Pons (tissue), 1 donor: Measurements from ENCODE around the gene AFAP1.

Experiments used
- DNase-seq: peaks from one replicate; pipeline ENCODE4 v3.0.0-alpha.2; 2016; ENCODE audit warnings: low spot score

Gene AFAP1

DNA sequence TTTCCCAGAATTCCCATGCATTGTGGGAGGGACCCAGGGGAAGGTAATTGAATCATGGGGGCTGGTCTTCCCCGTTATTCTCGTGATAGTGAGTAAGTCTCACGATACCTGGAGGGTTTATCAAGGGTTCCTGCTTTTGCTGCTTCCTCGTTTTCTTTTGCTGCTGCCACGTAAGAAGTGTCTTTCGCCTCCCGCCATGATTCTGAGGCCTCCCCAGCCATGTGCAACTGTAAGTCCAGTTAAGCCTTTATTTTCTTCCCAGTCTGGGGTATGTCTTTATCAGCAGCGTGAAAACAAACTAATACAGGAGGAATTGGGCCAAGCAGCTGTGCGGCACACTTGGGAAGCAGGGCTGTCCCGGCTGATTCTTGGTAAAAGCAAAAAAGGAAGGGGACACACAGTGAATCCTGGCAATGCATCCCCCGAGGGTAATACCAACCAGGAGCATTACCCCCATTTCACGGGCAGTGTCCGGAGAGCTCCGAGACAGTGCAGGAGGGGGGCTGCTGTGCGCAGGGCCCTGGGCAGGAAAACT, 185.7 kb downstream of the AFAP1 start:
- DNase-seq = no peak

DNA sequence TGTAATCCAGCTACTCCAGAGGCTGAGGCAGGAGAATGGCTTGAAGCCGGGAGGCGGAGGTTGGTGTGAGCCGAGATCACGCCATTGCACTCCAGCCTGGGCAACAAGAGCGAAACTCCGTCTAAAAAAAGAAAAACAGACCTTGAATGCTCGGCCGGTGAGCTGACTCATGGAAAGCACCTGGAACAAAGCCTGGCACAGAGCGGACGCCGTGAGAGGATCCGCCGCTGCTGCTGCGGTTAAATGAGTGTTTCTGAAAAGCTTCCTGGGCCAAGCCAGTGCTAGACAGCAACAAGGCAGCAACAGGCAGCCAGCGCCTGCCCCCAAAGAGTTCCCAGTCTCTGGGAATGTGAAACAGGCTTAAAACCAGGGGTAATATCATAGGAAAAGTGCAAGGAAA, 186.4 kb downstream of the AFAP1 start:
- no peak for DNase-seq

DNA sequence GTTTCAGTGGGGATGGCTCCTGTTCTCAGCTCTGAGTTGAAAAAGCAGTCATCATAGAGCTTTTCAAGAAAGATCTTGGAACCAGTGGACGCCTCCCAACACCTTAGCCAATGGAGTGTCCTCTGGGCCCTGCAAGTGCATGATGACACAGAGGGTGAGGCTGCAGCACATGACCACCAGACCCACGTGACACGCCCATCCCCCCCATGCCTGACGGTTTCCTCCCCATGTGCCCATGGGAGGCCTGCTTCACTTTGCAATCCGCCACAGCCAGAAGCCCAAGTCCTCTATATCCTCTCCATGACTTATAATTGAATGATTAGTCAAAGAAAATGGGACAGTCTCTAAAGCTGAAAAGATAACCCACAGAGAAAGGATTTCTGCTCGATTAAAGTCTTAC, 187.0 kb downstream of the AFAP1 start:
- DNase-seq = no peak

DNA sequence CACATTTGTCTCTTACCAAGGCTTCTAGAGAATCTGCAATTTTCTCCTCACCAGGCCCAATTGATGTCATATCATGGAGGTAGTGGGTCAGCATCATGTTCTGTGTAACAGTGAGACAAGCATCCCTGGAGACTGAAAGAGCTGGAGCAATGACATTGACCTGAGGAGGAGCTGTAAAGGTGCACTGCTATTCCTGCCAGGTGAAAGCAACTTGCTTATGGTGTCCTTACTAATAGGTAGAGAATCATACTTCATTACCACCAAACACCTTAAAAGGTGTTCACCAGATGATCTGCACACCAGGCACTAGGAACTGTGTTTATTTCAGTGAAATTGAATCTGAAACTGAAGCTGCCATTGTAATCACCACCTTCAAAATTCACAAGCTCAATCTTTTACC, 188.7 kb downstream of the AFAP1 start:
- no peak for DNase-seq

DNA sequence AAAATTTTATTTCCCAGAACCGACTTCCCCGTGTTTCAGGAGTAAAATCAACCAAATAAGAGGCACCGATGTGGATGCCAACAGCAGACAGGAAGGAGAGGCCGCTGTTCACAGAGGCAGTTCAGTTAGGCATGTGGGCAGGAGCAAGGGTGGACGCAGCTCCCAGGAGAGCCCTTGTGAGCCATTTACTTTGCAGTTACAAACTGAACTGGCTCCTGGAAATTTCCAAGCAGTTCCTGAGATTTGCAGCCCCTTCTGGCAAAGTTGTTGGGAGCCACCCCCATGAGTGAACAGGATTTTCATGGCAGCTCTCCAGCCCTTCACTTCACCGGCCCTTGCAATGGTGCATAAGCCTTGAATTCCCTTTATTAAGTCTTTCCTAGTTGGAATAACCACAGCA, 189.1 kb downstream of the AFAP1 start:
- no peak for DNase-seq

DNA sequence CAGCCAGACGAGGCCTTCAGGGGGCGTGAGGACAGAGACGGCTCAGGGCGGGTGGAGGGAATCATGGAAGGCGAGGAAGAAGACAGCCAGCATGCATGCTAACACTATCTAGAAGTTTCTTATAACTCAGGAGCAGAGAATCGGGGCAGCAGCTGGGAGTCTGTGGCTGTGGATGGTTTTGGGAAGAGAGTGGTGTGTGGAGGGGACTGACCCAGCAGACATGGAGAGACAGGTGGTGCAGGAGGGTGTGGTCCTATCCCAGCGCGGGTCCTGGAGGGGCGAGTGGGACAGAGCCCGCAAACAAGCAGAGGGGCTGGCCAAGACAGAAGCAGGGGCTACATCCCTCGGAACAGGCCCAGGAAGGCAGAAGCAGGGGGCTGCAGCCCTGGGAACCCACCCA, 192.1 kb downstream of the AFAP1 start:
- no peak for DNase-seq

DNA sequence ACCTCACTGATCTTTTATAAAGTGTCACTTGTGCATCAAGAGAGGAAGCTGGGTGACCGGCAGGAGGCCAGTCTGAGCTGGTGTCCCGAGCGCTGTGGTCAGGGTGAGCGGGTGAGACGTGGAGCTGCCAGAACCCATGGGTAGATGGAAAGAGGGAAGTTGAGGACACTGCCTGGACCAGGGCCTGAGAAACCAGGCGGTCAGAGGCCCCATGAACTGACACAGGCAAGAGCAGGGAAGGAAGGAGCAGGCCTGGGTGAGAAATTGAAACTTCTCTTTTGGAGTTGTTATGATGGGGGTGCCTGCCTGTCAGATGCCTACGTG, 192.6 kb downstream of the AFAP1 start:
- peak; percentile 65 for DNase-seq

DNA sequence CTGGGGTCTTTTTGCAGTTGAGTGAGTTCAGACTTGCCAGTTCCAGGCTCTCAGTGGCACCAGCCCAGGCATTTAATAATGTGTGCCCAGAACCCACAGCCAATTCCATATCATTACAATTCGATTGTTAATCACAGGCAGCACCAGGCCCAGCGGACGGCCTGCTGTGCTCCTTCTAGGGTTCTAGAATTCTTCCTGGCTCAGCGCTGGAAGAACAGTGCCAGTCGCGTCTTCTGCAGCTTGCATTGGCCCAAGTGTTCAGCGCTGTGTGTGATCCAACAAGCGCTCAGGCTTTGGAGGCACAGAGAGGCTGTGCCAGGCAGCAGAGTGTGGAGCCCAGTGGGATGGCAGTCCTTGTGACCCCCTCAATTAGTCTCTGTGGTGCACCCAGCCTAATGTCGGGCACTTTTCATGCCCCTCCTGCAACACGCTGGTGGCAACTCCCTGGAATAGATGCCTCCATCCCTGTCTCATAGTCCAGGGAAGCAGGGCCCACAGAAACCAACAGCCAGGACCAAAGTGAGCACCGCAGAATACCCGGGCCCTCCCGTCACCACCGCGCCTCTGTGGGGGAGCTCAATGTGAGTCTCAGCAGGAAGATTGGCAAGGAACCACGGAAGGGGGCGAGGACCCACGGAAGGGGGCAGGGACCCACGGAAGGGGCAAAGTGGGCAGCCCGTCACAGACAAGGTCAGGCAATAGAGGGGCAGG, 193.2 kb downstream of the AFAP1 start:
- DNase-seq = no peak

DNA sequence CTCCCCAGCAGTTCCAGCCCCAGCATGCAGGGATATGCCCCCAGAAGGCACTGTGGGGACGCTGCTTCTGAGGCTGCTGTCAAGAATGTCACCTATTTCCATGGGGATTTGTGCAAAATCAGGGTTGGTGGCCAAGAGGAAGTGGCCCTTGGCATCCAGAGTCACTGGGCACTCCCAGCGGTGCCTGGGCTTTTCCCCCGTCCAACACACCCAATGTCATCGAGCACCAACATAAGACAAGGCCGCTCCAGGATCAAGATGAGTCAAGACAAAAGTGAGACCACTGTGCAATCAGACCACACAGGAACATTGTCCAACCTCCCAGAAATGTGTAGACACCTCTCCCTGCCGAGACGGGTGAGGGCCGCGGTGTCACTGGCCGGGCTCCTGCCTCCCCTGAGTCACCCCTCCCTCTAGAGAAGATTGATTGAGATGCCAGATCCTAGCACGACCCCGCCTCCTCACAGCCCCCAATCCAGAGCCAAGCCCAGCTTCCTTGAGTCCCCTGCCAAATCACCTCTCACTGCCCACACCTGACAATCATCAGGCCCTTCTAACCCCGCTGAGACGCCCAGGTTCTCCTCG, 194.3 kb downstream of the AFAP1 start:
- DNase-seq = no peak

DNA sequence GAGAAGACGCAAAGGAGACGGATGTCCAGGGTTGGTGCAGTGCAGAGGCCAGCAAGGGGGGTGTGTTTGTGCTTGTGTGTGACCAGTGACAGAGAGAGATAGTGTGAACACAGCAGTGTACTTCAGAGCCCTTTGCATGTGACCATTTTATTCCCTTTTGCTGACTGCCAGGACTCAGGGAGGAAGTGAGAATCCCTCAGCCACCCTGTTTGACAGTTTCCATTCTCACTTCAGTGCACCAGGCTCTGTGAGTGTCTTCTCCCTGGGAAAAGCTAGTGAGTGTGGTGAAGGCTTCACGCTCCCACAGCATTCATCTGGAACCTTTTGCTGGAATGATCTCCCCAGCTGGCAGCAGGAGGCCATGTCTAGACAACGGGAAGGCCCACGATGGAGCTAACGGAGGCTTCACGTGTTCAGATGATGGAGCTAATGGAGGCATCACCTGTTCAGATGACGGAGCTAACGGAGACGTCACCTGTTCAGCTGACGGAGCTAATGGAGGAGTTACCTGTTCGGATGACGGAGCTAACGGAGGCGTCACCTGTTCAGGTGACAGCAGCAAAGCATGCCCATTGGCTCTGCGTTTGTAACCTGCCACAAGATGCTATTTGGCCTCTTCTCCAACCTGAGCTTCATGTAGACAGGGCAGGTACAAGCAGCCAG, 195.4 kb downstream of the AFAP1 start:
- peak; percentile 72 for DNase-seq

DNA sequence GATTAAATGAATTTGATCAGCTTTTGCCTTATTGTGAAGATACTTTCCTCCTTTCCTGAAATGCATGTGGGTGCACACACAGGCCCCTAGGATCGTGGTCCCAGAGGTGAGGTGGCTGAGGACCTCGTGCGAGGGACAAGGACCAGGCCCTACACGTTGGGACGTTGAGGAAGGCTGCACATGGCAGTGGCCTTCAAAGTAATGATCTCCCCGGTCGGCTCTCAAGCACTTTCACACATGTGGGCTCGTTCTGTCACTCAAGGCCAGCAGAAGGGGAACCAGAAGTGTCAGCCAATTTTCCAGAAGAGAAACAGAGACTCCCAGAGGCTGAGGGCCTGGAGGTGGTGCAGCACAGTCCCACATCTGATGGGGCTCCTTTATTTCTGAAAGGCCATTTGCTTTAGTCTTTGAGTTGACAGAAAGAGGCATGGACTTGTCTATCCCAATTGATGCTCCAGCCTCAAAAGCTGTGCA, 196.8 kb downstream of the AFAP1 start:
- DNase-seq = peak; percentile 26

DNA sequence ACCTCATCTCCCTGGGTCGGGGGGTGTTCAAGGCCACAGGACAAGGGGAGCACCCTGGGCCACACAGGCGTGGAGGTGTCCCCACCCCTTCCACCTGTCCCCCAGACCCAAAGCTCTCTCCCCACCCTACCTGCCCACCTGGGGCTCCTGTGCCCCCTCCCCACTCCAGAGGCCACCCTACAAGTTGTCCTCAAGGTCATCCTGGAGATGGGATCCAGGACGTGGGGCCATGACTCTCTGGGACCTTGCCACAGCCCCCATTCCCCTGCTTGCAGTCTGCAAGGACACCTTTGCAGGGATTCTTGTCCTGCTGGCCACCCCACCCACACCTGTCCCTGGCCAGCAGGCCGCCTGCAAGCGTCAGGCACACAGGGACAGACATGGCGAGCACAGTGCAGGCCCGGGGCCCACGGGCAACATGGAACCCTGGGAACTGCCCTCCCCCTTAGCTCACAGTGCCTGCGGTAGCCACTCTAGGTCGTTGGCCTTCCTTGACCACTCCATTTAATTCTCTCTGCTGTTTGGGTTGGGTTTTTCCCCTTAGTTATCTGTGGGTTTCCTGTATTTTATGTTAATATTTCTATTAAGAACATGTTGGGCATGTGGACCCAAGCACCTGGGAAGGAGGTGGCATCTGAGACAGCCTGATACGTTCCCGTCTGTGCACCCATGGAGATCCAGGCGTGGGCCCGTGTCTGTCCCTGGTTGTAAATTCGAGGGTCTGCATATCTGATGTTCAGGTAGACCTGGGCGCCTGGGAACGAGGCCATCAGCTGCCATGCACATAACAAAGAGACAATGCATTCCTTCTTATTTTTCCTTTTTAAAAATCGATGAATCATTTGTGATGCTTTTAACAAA, 197.5 kb downstream of the AFAP1 start:
- no peak for DNase-seq

DNA sequence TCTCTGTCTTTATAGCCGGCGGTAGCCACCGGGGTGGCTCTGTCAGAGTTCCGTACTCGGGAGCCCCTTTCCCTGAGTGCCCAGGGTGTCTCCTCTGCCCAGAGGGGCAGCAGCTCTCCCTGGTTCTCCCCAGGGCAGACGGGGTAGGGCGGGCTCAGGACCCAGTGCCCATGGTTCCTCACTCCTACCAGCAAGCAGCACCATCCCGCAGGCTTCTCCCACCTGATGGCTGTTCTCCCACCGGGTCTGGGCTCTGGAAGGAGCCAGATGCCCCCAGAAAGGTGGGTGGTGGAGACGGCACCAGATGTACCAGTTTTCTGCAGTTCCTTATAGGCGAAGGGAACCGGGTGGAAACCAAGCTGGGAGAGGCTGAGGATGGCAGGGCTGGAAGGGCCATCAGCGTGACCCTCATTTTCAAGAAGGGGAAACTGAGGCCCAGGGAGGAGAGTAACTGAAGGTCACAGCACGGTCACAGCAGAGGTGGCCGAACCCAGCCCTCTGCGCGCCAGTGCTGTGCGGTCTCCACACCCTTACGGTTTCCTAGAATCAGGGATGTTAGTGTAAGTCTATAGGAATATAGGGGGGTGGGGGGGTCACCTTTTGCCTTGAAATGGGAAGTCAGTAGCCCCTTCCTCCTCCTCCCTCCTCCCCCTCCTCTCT, 198.7 kb downstream of the AFAP1 start:
- no peak for DNase-seq

DNA sequence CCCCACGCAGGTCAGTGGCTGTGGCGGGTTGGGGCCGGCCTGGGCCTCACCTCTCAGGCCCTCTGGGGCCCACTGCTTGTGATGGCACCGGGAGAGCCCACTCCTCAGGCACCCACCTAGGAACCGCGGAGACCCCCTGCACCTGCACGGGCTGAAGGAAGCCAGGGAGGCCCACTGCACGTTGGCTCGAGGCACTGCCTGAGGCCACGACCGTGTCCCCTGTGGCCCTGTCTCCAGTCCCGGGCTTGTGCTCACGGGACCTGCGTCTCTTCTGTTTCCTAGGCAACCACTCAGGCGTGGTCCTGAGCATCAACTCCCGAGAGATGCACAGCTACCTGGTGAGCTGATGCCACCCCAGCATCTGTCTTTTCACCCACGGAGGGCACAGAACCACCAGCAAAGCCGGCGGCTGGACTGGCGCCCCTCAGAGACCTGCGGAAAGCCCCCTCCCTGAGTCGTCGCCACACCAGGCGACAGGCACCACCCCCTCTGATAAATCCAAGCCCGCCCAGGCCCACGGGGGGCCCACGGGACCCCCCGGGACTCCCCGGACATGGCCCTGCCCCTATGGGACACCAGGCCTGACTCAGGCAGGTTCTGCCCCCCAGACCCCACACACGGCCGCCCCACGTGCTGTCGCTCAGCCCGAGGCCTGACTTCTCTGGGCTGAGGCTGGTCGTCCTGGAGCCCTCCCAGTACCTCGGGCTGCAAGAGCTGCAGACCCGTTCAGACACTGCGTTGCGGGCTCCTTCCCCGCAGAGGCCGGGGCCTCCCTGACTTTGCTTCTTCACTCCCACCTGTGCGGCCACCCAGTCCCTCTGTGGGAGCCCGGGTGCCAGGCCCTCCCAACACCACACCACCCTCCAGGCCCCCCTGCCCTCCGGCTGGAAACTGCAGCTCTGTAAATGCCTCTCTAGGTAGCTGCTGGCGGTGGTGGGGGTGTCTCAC, 199.5 kb downstream of the AFAP1 start:
- no peak for DNase-seq

DNA sequence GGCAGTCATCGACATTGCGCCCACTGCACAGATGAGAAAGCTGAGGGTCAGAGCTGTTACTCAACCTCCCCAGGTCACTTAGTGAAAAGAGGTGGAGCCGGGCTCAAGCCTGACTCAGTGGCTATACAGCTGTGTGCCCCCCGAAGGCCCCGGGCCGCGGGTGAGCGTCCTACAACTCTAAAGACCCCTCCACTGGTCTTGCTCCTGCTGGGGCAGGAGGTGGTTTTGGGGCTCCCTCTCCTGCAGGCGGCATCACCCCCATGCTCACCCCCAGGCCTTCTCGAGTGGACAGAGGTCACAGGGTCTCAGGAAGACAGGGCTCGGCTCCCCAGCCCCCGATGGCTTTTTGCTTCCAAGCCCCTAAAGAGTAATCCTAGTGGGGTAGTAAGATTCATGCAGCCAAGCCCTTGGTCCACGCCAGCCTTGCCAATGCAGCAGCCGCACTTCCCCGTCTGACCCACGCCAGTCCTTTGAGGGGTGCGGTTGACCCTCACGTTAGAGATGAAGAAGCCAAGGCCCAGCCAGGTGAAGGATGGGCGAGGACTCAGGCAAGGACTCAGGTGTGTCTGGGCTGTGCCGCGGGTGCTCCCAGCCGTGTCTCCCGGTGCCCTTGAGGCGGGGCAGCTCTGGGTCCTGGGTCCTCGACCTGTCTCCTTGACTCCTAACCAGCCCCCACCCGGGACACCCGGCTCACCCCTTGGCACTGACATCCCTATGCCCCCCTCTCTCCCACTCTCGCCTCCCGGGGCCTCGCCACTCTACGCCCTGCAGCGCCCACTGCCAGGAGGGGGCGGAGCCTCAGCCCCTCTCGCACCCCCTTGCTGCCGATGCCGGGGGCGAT, 200.4 kb downstream of the AFAP1 start:
- no peak for DNase-seq

DNA sequence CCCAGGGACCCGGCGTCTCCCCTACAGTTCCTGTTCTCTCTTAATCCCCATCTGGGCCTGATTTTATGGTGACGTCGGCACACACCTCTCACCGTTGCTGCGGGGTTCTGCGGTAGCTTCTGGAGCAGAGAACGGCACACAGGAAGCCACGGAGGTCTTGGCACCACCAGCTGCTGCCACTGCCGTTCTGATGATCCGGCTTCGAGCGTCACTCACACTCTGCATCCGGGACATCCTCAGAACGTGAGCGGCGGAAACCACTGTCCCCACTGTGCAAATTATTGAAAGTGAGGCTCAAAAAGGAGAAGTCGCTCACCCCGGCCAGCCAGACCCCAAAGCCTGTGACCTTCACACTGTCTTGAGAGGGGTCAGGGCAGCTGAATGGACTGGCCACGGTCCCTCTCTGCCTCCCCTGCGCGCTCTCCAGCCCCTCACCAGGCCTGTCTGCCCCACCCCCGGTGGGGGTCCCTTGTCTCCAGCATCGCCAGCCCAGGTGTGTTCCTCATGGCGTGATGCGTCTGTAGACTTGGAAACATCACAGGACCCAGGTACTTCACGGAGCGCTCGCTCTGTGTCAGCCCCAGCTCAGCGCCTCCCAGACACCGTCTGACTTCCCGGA, 201.1 kb downstream of the AFAP1 start:
- no peak for DNase-seq

DNA sequence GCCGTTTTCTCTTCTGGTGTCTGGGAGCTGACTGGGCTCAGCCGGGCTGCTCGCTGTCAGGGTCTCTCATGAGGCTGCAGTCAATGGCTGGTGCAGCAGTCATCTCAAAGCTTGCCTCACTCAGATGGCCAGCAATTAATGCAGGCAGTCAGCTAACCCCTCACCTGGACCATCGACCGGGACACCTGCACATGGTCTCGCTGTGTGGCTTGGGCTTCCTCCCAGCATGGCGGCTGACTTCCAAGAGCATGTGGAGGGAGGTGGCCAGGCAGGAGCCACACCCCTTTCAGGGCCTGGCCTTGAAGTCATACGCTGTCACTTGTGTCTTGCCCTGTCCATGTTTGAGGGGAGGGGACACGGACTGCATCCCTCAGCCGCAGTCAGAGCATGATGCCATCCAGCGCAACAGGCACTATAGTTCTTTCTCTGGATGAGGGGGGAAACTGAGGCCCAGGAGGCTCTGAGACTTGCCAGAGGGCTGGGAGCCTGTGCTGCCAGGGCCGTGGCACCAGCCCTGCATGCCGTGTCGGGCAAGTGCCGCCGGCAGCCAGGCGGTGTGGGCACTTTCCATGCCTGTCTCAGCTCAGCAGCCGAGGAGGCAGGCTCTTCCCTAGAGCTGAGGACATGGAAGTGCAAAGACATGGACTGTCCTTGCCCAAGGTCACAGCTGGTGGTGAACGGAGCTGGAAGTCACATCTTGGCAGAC, 201.8 kb downstream of the AFAP1 start:
- DNase-seq = no peak

DNA sequence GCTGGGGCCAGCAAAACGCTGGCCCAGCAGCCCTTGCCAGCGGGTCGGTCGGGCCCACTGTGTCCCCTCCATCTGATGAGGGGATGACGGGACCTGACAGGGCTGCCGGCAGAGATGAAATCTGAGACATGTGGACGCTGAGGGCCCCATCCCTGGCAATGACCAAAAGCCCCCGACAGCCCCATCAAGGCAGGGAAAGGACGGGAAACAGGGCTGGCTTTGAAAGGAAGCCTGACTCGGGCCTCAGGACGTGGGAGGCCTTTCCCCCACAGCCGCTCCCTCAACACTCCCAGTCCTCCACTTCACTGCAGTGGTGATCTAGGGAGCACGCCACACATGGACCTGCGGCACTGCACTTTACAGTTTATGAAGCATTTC, 202.4 kb downstream of the AFAP1 start:
- DNase-seq = no peak
